T-cell (primary cell): Measurements from ENCODE around the gene DSC2. TPM values are rescaled to one million over a fixed set of nuclear protein-coding genes. Genes with fewer than 3 reads are reported as not detected.

Experiments
- ATAC-seq, 4 experiments: fragments of 200-7000 bp in 3 of 4; fragments of 150-1000 bp in 1 of 4; cut with Tn5 transposase; replicated peaks in 1 of 4; 1 replicate in 3 of 4; 2 replicates in 1 of 4; pipeline ENCODE4 v1.10.0; 2021; ENCODE audit warnings: moderate library complexity in 3 of 4, mild to moderate bottlenecking in 2 of 4, moderate number of reproducible peaks in 1 of 4
- CTCF ChIA-PET, 2 donors: fragments of 300-600 bp; sonication (Branson Sonifier 250); formaldehyde crosslinking; loops; one replicate each; lab custom pipeline; 2022; ENCODE audit warnings: antibody characterized with exemption in 2 of 2; lab: Charles Lee
- POLR2A ChIA-PET, 2 donors: fragments of 300-600 bp; sonication (Branson Sonifier 250); formaldehyde crosslinking; loops; one replicate each; lab custom pipeline; 2022; ENCODE audit warnings: antibody characterized with exemption in 2 of 2; lab: Charles Lee
- DNase-seq, 35 experiments: peaks; one replicate each; pipeline versions ENCODE4 v3.0.0 to v3.0.0-alpha.2; 2013 to 2023
- H3K27ac ChIP-seq: one replicate; pipeline ENCODE4 v1.5.1; 2013; ENCODE audit warnings: low read length
- H3K27me3 ChIP-seq, 2 experiments: replicated peaks in 1 of 2; 1 replicate in 1 of 2; 2 replicates in 1 of 2; pipeline versions ENCODE4 v1.6.1 to v1.7.0; 2013; ENCODE audit warnings: low read length in 1 of 2, mixed read lengths in 1 of 2; ENCODE audit not compliant: control insufficient read depth in 2 of 2, insufficient read depth in 2 of 2; ENCODE audit errors: extremely low read depth in 1 of 2
- H3K36me3 ChIP-seq, 2 donors: 1 replicate in 1 of 2; 2 replicates in 1 of 2; pipeline versions ENCODE4 v1.6.1 to v1.7.0; 2013; ENCODE audit warnings: low read length in 1 of 2; ENCODE audit not compliant: control insufficient read depth in 2 of 2, insufficient read depth in 1 of 2; ENCODE audit errors: extremely low read depth in 1 of 2
- H3K4me1 ChIP-seq, 2 experiments: 1 replicate in 1 of 2; 2 replicates in 1 of 2; pipeline versions ENCODE4 v1.6.1 to v1.7.0; 2013; ENCODE audit warnings: low read length in 2 of 2, mixed read lengths in 1 of 2; ENCODE audit not compliant: insufficient read depth in 2 of 2, control insufficient read depth in 1 of 2; ENCODE audit errors: extremely low read depth in 1 of 2
- H3K4me3 ChIP-seq, 2 donors: 1 replicate in 1 of 2; 2 replicates in 1 of 2; pipeline versions ENCODE4 v1.5.1 to v1.7.0; 2013; ENCODE audit warnings: mild to moderate bottlenecking in 2 of 2, low read length in 1 of 2, moderate library complexity in 1 of 2; ENCODE audit not compliant: control insufficient read depth in 1 of 2; ENCODE audit errors: extremely low read depth in 1 of 2
- H3K9me3 ChIP-seq: 2 replicates; pipeline ENCODE4 v1.7.0; 2013
- H3K27ac Mint-ChIP-seq, 2 donors: one replicate each; pipeline ENCODE4 v1.8.0; 2020 to 2021; ENCODE audit warnings: mild to moderate bottlenecking in 2 of 2, mixed read lengths in 2 of 2
- H3K27me3 Mint-ChIP-seq, 2 donors: one replicate each; pipeline ENCODE4 v1.8.0; 2021 to 2022; ENCODE audit warnings: mixed read lengths in 2 of 2
- H3K36me3 Mint-ChIP-seq: one replicate; pipeline ENCODE4 v1.8.0; 2021; ENCODE audit warnings: mixed read lengths
- H3K4me1 Mint-ChIP-seq, 3 donors: one replicate each; pipeline ENCODE4 v1.8.0; 2020 to 2022; ENCODE audit warnings: mixed read lengths in 3 of 3, mild to moderate bottlenecking in 1 of 3
- H3K4me3 Mint-ChIP-seq, 3 donors: one replicate each; pipeline ENCODE4 v1.8.0; 2020 to 2022; ENCODE audit warnings: mild to moderate bottlenecking in 3 of 3, mixed read lengths in 3 of 3, moderate library complexity in 3 of 3
- H3K9me3 Mint-ChIP-seq, 3 donors: one replicate each; pipeline ENCODE4 v1.8.0; 2020 to 2022; ENCODE audit warnings: mixed read lengths in 3 of 3
- whole genome bisulfite sequencing: methylation state at CpG from one replicate; pipeline ENCODE4 v1.1.5; 2013; ENCODE audit warnings: missing lambda C conversion rate; ENCODE audit not compliant: insufficient coverage; 5-methylcytosine and 5-hydroxymethylcytosine counted together
- total RNA-seq, 35 experiments: library from RNA in 6 of 35; stranded (reverse) in 6 of 35; fragments of 120-200 nt in 1 of 35; gene quantifications; one replicate each; pipeline versions ENCODE4 v1.2.1 to v1.2.4 and lab custom pipeline; 2013 to 2026

Gene DSC2
- total RNA-seq, 5 donors from 2014 or later (not counting 1 experiment from before 2014, with no cell fraction given), result 0.09 to 0.16 (median 0.13) TPM; not detected in 2

DNA sequence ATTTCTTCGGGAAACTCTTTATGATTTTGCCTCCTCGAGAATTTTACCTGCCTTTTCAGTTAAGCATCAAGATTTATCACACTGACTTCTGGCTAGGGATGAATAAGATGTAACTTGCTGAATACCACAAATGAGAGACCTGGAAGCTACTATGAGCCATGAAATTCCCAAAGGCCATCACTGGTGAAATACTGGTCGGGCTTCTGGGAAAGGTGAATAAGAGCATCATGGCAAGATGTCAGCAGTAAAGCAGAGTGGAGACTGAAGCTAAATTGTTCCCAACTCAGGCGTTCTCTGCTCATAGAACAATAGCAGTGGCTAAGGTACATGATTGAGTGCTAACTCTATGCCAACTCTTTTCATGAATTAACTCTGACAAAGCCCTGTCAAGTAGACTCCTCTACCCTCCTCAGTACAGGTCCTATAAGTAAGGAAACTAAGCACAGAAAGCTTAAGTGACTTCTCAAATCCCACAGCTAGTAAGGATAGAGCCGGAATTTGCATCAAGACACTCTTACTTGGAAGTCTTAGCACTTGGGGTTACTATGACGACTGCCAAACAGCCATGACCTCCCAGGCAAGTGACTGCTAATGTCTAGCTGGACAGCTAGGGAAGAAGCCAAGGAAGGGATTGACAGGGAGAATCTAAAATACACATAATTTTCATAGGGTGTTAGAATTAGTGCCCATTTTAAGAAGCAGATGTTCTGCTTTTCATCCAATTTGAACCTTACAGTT is 37.0 kb downstream of the DSC2 start:
- Histone ChIP-seq H3K27ac (no peak overlapping the region), H3K4me1 (no peaks in the 10 kb centered on the region), H3K27me3 (no peaks in the 10 kb centered on the region), H3K4me3 (no peak overlapping the region), H3K36me3 (no peaks in the 10 kb centered on the region), H3K9me3 (no peaks in the 10 kb centered on the region)
- CTCF ChIA-PET, result no interaction called here
- no peak for ATAC-seq
- H3K9me3 Mint-ChIP-seq, result peaks cover 0 to 10% (median 8%) of the 10 kb centered on the region in 3 donors
- no peaks in the 10 kb centered on the region for H3K36me3 Mint-ChIP-seq
- peaks cover 0 to under 1% of the 10 kb centered on the region in 2 donors for H3K27me3 Mint-ChIP-seq
- POLR2A ChIA-PET, result no interaction called here
- no peaks in the 10 kb centered on the region for H3K4me1 Mint-ChIP-seq
- no peak for DNase-seq
- H3K27ac Mint-ChIP-seq, result no peak overlapping the region
- WGBS, result 60% methylated on average over 1 of the region's 6 CpGs
- no peak overlapping the region for H3K4me3 Mint-ChIP-seq

DNA sequence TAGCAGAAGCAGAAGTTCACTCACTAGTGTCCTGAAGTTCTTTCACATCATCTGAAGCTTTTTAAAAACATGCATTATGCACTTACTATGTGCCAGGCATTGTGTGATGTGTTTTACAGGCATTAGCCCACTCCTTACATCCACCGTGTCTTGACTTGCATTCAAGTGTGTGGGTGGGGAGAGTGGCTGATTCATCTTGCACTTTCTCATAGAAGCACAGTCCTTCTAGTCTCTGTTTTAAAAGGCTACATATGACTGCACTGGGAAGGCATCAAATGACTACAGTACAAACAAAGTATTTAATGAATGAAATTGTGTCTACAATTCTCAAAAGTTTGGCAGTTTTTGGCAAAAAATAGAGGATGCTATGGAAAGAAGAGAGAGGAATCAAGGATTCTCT is 38.1 kb downstream of the DSC2 start:
- ATAC-seq, result no peak
- peaks cover 0 to 2% of the 10 kb centered on the region in 2 donors for H3K27me3 Mint-ChIP-seq
- no peaks in the 10 kb centered on the region for H3K4me1 ChIP-seq
- no CpG with 5 or more reads among the region's 1 CpG for WGBS
- no peak overlapping the region for H3K4me3 ChIP-seq
- ChIA-PET CTCF (interaction anchor here in 1 of 2 donors (0.7 kb wide), 1 partner anchor 19 kb away, joined by 3 read pairs; no protein-coding TSS in a partner anchor), POLR2A (no interaction called here)
- H3K27me3 ChIP-seq, result no peaks in the 10 kb centered on the region
- H3K4me1 Mint-ChIP-seq, result no peaks in the 10 kb centered on the region
- H3K27ac Mint-ChIP-seq, result no peak overlapping the region
- no peak overlapping the region for H3K4me3 Mint-ChIP-seq
- no peak overlapping the region for H3K27ac ChIP-seq
- peaks cover 0 to 10% (median 9%) of the 10 kb centered on the region in 3 donors for H3K9me3 Mint-ChIP-seq
- H3K36me3 Mint-ChIP-seq, result no peaks in the 10 kb centered on the region
- no peaks in the 10 kb centered on the region for H3K9me3 ChIP-seq
- H3K36me3 ChIP-seq, result no peaks in the 10 kb centered on the region
- DNase-seq, result no peak

DNA sequence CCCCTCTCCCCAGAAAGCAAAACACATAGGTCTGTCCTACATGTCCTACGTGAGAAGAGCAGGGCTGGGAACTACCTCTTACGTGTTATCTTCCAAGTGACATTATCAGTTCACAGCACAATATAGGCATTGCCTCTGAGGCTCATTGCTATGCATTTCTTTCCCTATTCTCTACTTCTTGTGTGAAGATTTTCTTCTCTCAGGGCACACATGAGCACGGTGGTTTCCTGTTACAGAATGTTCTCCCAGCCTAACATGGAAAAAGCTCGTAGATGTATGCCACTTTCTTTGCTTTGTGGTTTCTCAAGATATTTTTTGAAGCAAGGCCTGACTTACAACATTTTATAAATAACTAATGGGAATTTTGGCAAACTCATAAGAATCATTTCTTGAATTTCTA is 40.3 kb downstream of the DSC2 start:
- Histone ChIP-seq H3K4me3 (no peak overlapping the region), H3K27ac (no peak overlapping the region), H3K9me3 (no peaks in the 10 kb centered on the region), H3K27me3 (no peaks in the 10 kb centered on the region), H3K4me1 (no peaks in the 10 kb centered on the region), H3K36me3 (no peaks in the 10 kb centered on the region)
- DNase-seq, result no peak
- Mint-ChIP-seq H3K27me3 (peaks cover 0 to 2% of the 10 kb centered on the region in 2 donors), H3K9me3 (peaks cover 0 to 10% (median 9%) of the 10 kb centered on the region in 3 donors), H3K36me3 (no peaks in the 10 kb centered on the region), H3K27ac (no peak overlapping the region), H3K4me1 (no peaks in the 10 kb centered on the region), H3K4me3 (no peak overlapping the region)
- ATAC-seq, result no peak
- POLR2A ChIA-PET, result no interaction called here
- 8% methylated on average over 2 of the region's 4 CpGs for WGBS
- CTCF ChIA-PET, result no interaction called here

DNA sequence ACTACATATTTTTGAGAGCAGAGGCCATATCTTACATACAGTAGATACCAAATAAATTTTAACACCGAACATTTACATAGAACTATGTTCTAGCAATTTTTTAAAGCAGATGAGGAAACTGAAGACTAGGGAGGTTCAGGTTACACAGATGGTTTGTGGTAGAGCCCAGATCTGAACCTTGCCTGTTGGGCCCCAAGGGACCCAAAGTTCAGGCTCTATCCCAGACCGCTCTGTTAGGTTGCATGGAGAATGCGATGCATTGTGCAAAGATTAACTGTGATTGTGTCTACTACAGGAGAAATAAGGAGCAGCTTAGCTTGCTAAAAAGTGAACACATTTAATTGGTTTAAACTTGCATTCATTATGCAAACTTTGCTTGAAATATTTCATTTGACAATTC is 43.3 kb downstream of the DSC2 start:
- Histone ChIP-seq H3K36me3 (no peaks in the 10 kb centered on the region), H3K27me3 (no peaks in the 10 kb centered on the region), H3K27ac (no peak overlapping the region), H3K4me1 (no peaks in the 10 kb centered on the region), H3K4me3 (no peak overlapping the region), H3K9me3 (no peaks in the 10 kb centered on the region)
- ATAC-seq, result no peak
- WGBS, result 100% methylated on average over 1 of the region's 3 CpGs
- H3K27me3 Mint-ChIP-seq, result peaks cover 0 to 2% of the 10 kb centered on the region in 2 donors
- no peak overlapping the region for H3K4me3 Mint-ChIP-seq
- peaks cover 3 to 11% (median 5%) of the 10 kb centered on the region in 3 donors for H3K9me3 Mint-ChIP-seq
- no peaks in the 10 kb centered on the region for H3K36me3 Mint-ChIP-seq
- ChIA-PET POLR2A (no interaction called here), CTCF (no interaction called here)
- no peak for DNase-seq
- H3K4me1 Mint-ChIP-seq, result no peaks in the 10 kb centered on the region
- H3K27ac Mint-ChIP-seq, result no peak overlapping the region

DNA sequence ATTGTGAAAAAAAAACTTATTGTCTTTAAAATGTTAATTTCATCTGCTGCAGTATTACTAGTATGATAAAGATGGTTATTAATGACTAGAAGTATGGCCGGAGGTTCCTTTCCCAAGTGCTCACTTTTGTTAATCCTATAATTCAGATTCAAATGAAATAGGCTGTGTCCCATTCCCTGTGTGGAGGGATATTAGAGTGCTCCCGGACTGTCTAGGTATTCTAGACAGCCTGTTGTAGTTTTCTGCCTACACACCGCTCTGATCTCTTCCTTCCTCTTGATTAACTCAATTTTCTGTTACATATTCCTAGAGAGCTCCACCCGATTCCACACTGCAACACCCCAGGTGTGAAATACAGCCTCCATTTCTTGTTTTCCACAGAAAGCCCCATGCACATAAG is 44.3 kb downstream of the DSC2 start:
- DNase-seq (no peak), ATAC-seq (no peak)
- no CpG with 5 or more reads among the region's 4 CpGs for WGBS
- POLR2A ChIA-PET, result interaction anchor here in 1 of 2 donors (0.6 kb wide), 1 partner anchor 21 kb away, joined by 4 read pairs; no protein-coding TSS in a partner anchor
- Mint-ChIP-seq H3K9me3 (peaks cover 4 to 14% (median 6%) of the 10 kb centered on the region in 3 donors), H3K36me3 (no peaks in the 10 kb centered on the region), H3K4me1 (no peaks in the 10 kb centered on the region), H3K4me3 (no peak overlapping the region), H3K27ac (no peak overlapping the region), H3K27me3 (peaks cover 0 to 2% of the 10 kb centered on the region in 2 donors)
- H3K36me3 ChIP-seq, result no peaks in the 10 kb centered on the region
- CTCF ChIA-PET, result interaction anchor here in 1 of 2 donors (0.7 kb wide), 1 partner anchor 322 kb away, joined by 3 read pairs; no protein-coding TSS in a partner anchor
- no peak overlapping the region for H3K4me3 ChIP-seq
- no peaks in the 10 kb centered on the region for H3K9me3 ChIP-seq
- no peak overlapping the region for H3K27ac ChIP-seq
- no peaks in the 10 kb centered on the region for H3K27me3 ChIP-seq
- no peaks in the 10 kb centered on the region for H3K4me1 ChIP-seq

DNA sequence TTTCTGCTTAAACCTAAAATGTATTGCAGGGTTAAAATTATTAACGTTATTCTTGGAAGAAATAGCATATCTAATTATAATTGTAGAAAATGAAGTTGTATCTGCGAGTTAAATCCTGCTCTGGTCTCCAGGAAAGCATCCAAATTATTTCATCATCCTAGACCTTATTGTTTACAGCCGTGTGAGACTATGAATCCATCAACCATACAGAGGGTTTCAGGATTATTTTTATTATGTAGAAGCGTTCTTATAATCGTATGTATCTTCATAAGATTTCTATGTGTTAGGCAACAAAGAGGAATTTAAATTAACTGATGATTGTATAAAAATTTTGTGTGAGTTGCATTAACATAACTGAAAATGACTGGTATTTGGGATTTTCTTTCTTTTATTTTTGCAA is 45.2 kb downstream of the DSC2 start:
- CTCF ChIA-PET, result interaction anchor here in 1 of 2 donors (0.7 kb wide), 1 partner anchor 323 kb away, joined by 3 read pairs; no protein-coding TSS in a partner anchor
- DNase-seq, result no peak
- Mint-ChIP-seq H3K4me1 (no peaks in the 10 kb centered on the region), H3K4me3 (no peak overlapping the region), H3K9me3 (peaks cover 6 to 19% (median 12%) of the 10 kb centered on the region in 3 donors), H3K27ac (no peak overlapping the region), H3K36me3 (no peaks in the 10 kb centered on the region), H3K27me3 (peaks cover 0 to 2% of the 10 kb centered on the region in 2 donors)
- H3K27me3 ChIP-seq, result no peaks in the 10 kb centered on the region
- no peak overlapping the region for H3K4me3 ChIP-seq
- H3K4me1 ChIP-seq, result no peaks in the 10 kb centered on the region
- H3K27ac ChIP-seq, result no peak overlapping the region
- no peak for ATAC-seq
- POLR2A ChIA-PET, result no interaction called here
- no peaks in the 10 kb centered on the region for H3K36me3 ChIP-seq
- WGBS, result no CpG with 5 or more reads among the region's 5 CpGs
- no peaks in the 10 kb centered on the region for H3K9me3 ChIP-seq
